GM21526 (cell line): ENCODE results near the gene NAE1.
"Not testable (repeated sequence)": the region's sequence is repeated elsewhere in the genome, so short reads cannot be mapped to it uniquely, and the experiment has no call there.

Experiments used
- ATAC-seq: cut with Tn5 transposase; IDR thresholded peaks from one replicate; pipeline ENCODE4 v1.9.1; 2021; ENCODE audit warnings: moderate library complexity; ENCODE audit not compliant: unreplicated experiment, low FRiP score

NAE1 gene

DNA sequence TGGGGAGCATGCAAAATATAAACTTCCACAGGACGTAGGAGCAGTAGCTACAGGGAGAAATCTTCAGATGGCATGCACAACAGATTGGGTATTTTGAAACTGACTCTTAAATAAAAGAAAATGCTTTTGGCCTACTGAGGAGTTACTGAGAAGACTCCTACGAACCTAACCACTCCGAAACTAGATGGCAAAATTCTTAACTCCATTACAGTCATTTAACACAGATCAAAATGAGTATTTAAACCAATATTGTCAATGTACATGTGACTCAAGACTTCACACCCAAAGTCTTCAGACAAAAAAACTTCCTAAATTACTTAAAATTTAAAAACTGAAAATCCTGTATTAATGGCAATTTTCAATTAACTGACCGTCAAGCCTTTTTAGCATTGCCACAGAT lies 21.0 kb downstream of the NAE1 start:
- no peak for ATAC-seq

- no peak for ATAC-seq
These were observed 28.6 kb downstream of the NAE1 start for GRCh38 chr16:66802159-66802558.

GRCh38 chr16:66801320-66802105 lies 29.3 kb downstream of the NAE1 start, which contains the start of gene TERB1:
Gene TERB1, minus strand, starts transcription at chr16:66801584. Its CDS starts 4,786 bp downstream, at chr16:66796798.
- no peak for ATAC-seq

DNA sequence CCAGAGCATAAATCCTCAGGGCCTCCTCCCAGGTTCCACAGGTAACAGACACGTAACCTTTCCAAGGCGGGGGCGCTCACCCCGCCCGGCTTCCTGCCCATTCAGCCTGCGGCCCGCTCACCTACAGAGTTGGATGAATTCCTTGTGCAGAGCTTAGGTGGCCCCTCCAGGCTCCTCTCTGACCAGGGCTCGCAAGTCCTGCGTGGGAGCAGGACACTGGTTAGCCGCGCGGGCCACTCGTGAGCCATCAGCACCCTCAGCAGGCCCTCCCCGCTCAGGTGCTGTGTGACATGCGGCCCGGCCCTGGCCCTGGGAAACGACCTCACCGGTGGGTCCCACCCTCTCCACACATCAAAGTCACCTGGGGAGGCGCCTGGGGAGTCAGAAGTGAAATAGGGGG lies 29.9 kb downstream of the NAE1 start:
- ATAC-seq = no peak

- ATAC-seq = no peak
These were observed 32.6 kb downstream of the NAE1 start for GRCh38 chr16:66798161-66798560.

- ATAC-seq = not testable (repeated sequence)
These were observed 36.8 kb downstream of the NAE1 start for GRCh38 chr16:66793984-66794383.

DNA sequence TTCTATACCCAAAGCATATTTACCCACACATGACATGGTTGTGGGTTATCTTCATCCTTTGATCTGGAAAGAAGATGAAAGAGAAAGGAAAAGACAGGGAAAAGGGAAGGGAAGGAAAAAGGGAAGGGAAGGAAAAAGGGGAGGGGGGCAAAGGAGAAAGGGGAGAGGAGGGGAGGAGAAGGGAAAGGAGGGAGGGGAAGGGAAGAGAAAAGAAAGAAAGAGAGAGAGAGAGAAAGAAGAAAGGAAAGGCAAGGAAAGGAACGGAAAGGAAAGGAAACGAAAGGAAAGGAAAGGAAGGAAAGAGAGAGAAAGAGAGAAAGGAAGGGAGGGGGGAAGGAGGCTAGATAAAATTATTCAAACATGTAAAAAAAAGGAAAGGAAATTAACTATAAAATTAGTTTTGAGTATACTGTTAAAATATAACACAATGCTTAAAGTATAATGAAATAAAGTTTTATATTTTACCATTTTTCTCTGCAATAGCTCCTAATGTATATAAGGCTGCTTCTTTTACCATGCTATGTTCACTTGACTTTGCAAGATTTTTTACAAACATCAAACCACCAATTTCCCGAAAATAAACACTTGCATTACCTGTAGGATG lies 40.5 kb downstream of the NAE1 start:
- ATAC-seq = no peak

GRCh38 chr16:66787427-66787826 lies 43.3 kb downstream of the NAE1 start:
- ATAC-seq = no peak

DNA sequence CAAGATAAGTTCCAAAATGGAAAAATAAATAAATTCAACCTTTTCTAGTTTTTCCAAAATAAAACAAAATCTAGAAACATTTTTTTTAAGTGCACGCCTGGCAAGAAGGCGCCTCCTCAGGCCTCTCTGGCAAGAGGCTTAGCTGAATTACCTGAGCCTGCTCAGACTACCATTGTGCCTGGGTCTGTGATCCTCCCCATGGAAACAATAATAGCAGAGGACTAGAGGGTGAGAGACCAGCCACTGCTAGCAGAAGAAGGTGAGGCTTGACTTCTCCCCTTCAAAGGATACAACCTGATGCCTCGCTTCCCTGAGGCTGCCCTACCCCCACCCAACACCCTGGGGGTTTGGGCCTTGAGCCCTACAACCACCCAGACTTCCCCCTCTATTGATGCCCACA lies 44.2 kb downstream of the NAE1 start:
- ATAC-seq = no peak

DNA sequence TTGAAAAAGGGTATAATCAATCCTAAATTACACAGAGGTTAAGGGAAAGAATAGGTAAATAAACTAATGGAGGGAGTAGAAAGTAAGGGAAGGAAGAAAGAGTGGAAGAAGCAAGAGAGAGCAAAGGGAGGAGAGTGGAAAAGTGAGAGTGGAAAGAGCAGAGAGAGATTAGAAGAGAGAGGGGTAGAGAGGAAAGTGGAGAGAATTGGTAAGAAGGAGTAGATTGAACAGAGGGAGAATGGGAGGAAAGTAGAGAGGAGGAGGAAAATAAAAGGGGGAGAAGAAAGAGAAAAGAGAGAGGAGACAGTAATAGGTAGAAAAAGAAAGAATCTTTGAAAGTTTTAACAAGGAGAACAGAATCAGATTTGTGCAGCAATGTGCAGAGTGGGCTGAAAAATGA lies 54.3 kb downstream of the NAE1 start:
- no peak for ATAC-seq

GRCh38 chr16:66774981-66775380 lies 55.8 kb downstream of the NAE1 start:
- no peak for ATAC-seq

GRCh38 chr16:66758086-66758485 lies 72.7 kb downstream of the NAE1 start:
- no peak for ATAC-seq

- no peak for ATAC-seq
These were observed 76.0 kb downstream of the NAE1 start for GRCh38 chr16:66754819-66755218.

DNA sequence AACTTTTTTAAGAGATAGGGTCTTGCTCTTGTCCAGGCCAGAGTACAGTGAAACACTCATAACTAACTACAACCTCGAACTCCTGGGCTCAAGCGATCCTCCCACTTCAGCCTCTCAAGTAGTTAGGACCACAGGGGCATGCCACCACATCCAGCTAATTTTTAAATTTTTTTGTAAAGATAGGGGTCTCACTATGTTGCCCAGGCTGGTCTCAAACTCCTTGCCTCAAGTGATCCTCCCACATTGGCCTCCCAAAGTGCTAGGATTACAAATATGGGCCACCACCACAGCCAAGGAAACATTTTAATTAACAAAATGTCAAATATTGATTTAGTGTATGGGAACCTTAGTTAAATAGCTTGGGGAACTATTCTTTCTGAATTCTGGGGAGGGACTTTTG lies 76.6 kb downstream of the NAE1 start:
- ATAC-seq = no peak

- no peak for ATAC-seq
These were observed 77.8 kb downstream of the NAE1 start for GRCh38 chr16:66752958-66753357.
